D721Med (cell line): ENCODE measurements around the gene NACC2.

Experiments
- DNase-seq: peaks from one replicate; pipeline ENCODE4 v3.0.0; 2011; ENCODE audit warnings: low spot score; ENCODE audit not compliant: insufficient read length
- FAIRE-seq: peaks from 2 replicates; lab custom pipeline; 2011; peaks lifted over from hg19 to GRCh38; lab: Jason Lieb, UNC
- CTCF ChIP-seq: IDR thresholded peaks from 2 replicates; pipeline ENCODE4 v1.5.1; 2012; ENCODE audit warnings: mild to moderate bottlenecking, control low read depth; ENCODE audit not compliant: insufficient read depth; ENCODE audit errors: missing control alignments

Gene NACC2

GRCh38 chr9:136087741-136088480 is 7.2 kb downstream of the NACC2 start:
- peak; percentile 13 for DNase-seq
- FAIRE-seq, result no peak

GRCh38 chr9:136086951-136087740 is 7.9 kb downstream of the NACC2 start:
- DNase-seq (no peak), FAIRE-seq (no peak)
- TF ChIP-seq CTCF, result no peak

More at GRCh38 chr9:136087741-136088480, 7.2 kb downstream of the NACC2 start:
- no peak for TF ChIP-seq CTCF

- no peak for TF ChIP-seq CTCF
- DNase-seq, result peak; percentile 17
- FAIRE-seq, result no peak
Observed at GRCh38 chr9:136086213-136086881, 8.7 kb downstream of the NACC2 start.

- TF ChIP-seq CTCF, result no peak
- no peak for FAIRE-seq
- DNase-seq, result peak; percentile 8
Observed at GRCh38 chr9:136085815-136086212, 9.3 kb downstream of the NACC2 start.

GRCh38 chr9:136084063-136084944 is 10.8 kb downstream of the NACC2 start:
- DNase-seq (peak; percentile 13), FAIRE-seq (no peak)
- no peak for TF ChIP-seq CTCF

GRCh38 chr9:136083558-136084062 is 11.5 kb downstream of the NACC2 start:
- DNase-seq (no peak), FAIRE-seq (no peak)

More at GRCh38 chr9:136083558-136084062, 11.5 kb downstream of the NACC2 start:
- TF ChIP-seq CTCF, result no peak
